OCI-LY1 (cell line): Measurements from ENCODE around the gene COL5A2.

Source experiments
- H2AFZ ChIP-seq: fragments of 200-600 bp; sonication (generic), shearing (Covaris generic); 2 replicates; pipeline ENCODE4 v1.6.0; 2014; ENCODE audit warnings: antibody characterized with exemption, mild to moderate bottlenecking, low read length
- H3F3A ChIP-seq: fragments of 200-600 bp; sonication (generic), shearing (Covaris generic); 2 replicates; pipeline ENCODE4 v1.6.0; 2014; ENCODE audit warnings: mild to moderate bottlenecking, antibody characterized with exemption, low read length, moderate library complexity; ENCODE audit not compliant: insufficient read depth
- H3K27ac ChIP-seq: fragments of 200-600 bp; sonication (generic); 2 replicates; pipeline ENCODE4 v1.5.1; 2014; ENCODE audit warnings: low read length, mixed run types, mild to moderate bottlenecking, low read depth; ENCODE audit not compliant: poor library complexity, severe bottlenecking
- H3K27me3 ChIP-seq: fragments of 200-600 bp; sonication (generic); 2 replicates; pipeline ENCODE4 v1.6.0; 2014; ENCODE audit warnings: antibody characterized with exemption, mild to moderate bottlenecking, low read length, moderate library complexity; ENCODE audit not compliant: insufficient read depth
- H3K36me3 ChIP-seq: fragments of 200-600 bp; sonication (generic); 2 replicates; pipeline ENCODE4 v1.6.1; 2014; ENCODE audit warnings: mild to moderate bottlenecking, antibody characterized with exemption, low read length, moderate library complexity, mixed read lengths; ENCODE audit not compliant: insufficient read depth
- H3K4me1 ChIP-seq: fragments of 200-600 bp; sonication (generic); 2 replicates; pipeline ENCODE4 v1.5.1; 2014; ENCODE audit warnings: mild to moderate bottlenecking, low read length, moderate library complexity; ENCODE audit not compliant: insufficient read depth, severe bottlenecking
- H3K4me2 ChIP-seq: fragments of 200-600 bp; sonication (generic), shearing (Covaris generic); 2 replicates; pipeline ENCODE4 v1.6.1; 2014; ENCODE audit warnings: low read length
- H3K4me3 ChIP-seq: fragments of 200-600 bp; sonication (generic); 2 replicates; pipeline ENCODE4 v1.5.1; 2014; ENCODE audit warnings: low read length, low read depth, mild to moderate bottlenecking, mixed read lengths; ENCODE audit not compliant: poor library complexity, severe bottlenecking
- H3K79me2 ChIP-seq: fragments of 200-600 bp; shearing (Covaris generic); 2 replicates; pipeline ENCODE4 v1.6.1; 2016; ENCODE audit warnings: mixed run types, low read length, mixed read lengths; ENCODE audit not compliant: insufficient read depth
- H3K9ac ChIP-seq: fragments of 200-600 bp; sonication (generic), shearing (Covaris generic); 2 replicates; pipeline ENCODE4 v1.6.1; 2014; ENCODE audit warnings: mild to moderate bottlenecking, low read length, mixed read lengths
- H3K9me2 ChIP-seq: fragments of 200-600 bp; sonication (generic), shearing (Covaris generic); 2 replicates; pipeline ENCODE4 v1.6.1; 2014; ENCODE audit warnings: low read depth, mild to moderate bottlenecking, low read length, mixed read lengths
- H3K9me3 ChIP-seq: fragments of 200-600 bp; shearing (Covaris generic); 2 replicates; pipeline ENCODE4 v1.6.1; 2014; ENCODE audit warnings: low read length, mixed read lengths
- H4K20me1 ChIP-seq: fragments of 200-600 bp; sonication (generic), shearing (Covaris generic); 2 replicates; pipeline ENCODE4 v1.6.0; 2016; ENCODE audit warnings: mild to moderate bottlenecking, low read length; ENCODE audit not compliant: insufficient read depth
- EZH2 ChIP-seq: fragments of 200-600 bp; sonication (generic), shearing (Covaris generic); IDR thresholded peaks from 2 replicates; pipeline ENCODE4 v1.8.0; 2017; ENCODE audit warnings: borderline replicate concordance, mixed run types, mild to moderate bottlenecking, antibody characterized with exemption, low read length, moderate library complexity, mixed read lengths
- TF ChIP-seq, protein P1 (sequence below): fragments of 200-600 bp; sonication (generic), shearing (Covaris generic); IDR thresholded peaks from 2 replicates; pipeline ENCODE4 v1.5.1; 2017; ENCODE audit warnings: mild to moderate bottlenecking, antibody characterized with exemption, low read length, moderate library complexity, mixed read lengths

The COL5A2 gene

DNA sequence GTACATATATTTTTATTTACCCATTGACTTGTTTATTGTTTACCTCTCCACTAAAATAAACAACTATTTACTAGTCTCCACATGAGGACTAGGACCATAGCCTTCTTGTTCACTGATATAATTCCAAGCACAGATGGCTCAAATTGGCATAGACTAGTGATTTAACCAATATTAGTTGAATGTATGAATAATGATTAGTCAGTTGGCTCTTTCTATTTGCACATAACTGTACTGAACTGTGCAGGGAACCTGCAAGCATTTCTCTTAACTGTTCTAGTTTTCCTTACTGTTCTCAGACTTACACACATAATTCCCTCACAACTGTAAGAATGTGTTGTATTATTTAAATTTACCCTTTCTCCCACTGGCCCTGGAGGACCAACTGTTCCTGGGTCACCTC is 113.5 kb downstream of the COL5A2 start:
- Histone ChIP-seq H3K36me3 (no peaks in the 10 kb centered on the region), H3K27ac (no peak overlapping the region), H3K4me2 (no peak overlapping the region), H3K27me3 (no peaks in the 10 kb centered on the region), H3K4me3 (no peak overlapping the region), H4K20me1 (no peaks in the 10 kb centered on the region), H3K4me1 (no peaks in the 10 kb centered on the region), H2AFZ (no peak overlapping the region), H3F3A (no peaks in the 10 kb centered on the region), H3K9ac (no peak overlapping the region), H3K9me3 (no peaks in the 10 kb centered on the region), H3K79me2 (no peaks in the 10 kb centered on the region), H3K9me2 (no peaks in the 10 kb centered on the region)
- no peak for TF ChIP-seq EZH2
- TF ChIP-seq, protein P1, sequence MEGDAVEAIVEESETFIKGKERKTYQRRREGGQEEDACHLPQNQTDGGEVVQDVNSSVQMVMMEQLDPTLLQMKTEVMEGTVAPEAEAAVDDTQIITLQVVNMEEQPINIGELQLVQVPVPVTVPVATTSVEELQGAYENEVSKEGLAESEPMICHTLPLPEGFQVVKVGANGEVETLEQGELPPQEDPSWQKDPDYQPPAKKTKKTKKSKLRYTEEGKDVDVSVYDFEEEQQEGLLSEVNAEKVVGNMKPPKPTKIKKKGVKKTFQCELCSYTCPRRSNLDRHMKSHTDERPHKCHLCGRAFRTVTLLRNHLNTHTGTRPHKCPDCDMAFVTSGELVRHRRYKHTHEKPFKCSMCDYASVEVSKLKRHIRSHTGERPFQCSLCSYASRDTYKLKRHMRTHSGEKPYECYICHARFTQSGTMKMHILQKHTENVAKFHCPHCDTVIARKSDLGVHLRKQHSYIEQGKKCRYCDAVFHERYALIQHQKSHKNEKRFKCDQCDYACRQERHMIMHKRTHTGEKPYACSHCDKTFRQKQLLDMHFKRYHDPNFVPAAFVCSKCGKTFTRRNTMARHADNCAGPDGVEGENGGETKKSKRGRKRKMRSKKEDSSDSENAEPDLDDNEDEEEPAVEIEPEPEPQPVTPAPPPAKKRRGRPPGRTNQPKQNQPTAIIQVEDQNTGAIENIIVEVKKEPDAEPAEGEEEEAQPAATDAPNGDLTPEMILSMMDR = no peak

DNA sequence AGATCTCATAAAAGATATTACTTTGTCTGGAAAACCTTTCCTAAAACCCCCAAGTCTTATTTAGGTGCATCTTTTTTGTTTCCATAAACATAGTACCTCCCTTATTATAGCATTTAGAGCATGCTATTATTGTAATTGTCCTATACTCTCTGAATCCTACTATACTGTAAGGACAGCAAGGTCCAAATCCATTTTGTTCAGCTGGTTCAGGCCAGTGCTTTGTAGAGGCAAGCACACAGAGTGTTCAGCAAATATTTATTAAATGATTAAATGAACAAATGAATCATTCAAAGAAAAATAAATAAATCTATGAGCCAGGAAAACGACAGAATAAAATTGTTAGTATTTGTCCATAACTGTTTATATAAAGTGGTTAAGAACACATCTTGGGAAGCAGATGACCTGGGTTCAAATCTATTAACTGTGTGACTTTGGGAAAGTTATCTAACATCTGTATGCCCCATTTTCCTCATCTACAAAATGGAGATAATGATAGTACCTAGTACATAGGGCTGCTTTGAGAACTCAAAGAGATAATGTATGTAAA is 119.4 kb downstream of the COL5A2 start:
- Histone ChIP-seq H3K36me3 (no peaks in the 10 kb centered on the region), H3K27me3 (no peaks in the 10 kb centered on the region), H4K20me1 (no peaks in the 10 kb centered on the region), H3K9me3 (no peaks in the 10 kb centered on the region), H3F3A (no peaks in the 10 kb centered on the region), H3K27ac (no peak overlapping the region), H3K79me2 (no peaks in the 10 kb centered on the region), H2AFZ (no peak overlapping the region), H3K9ac (no peak overlapping the region), H3K9me2 (no peaks in the 10 kb centered on the region), H3K4me2 (no peak overlapping the region), H3K4me3 (no peak overlapping the region), H3K4me1 (no peaks in the 10 kb centered on the region)
- TF ChIP-seq EZH2 = no peak

DNA sequence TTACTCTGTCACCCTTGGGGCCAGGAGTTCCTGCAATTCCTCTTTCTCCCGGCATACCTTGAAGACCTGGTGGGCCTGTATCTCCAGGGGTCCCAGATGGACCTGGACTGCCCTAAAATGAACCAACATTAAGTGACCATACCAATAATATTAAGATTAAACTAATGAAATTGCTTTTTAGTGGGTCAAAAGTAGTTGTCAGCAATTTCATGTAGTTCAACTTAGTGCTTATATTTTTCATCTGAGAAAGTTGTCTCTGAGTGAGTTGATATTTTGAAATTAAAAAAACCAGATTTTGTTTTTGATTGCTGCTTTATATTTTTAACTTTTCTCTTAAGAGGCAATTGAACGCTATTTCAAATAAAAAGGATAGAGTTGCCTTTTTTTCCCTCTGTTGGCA is 122.2 kb downstream of the COL5A2 start:
- TF ChIP-seq, protein P1 = no peak
- no peak for TF ChIP-seq EZH2
- H3K4me2 ChIP-seq = no peak overlapping the region
- no peak overlapping the region for H2AFZ ChIP-seq
- no peaks in the 10 kb centered on the region for H3K9me2 ChIP-seq
- H3K27me3 ChIP-seq = no peaks in the 10 kb centered on the region
- H4K20me1 ChIP-seq = no peaks in the 10 kb centered on the region
- H3K27ac ChIP-seq = no peak overlapping the region
- no peaks in the 10 kb centered on the region for H3K79me2 ChIP-seq
- no peaks in the 10 kb centered on the region for H3K4me1 ChIP-seq
- H3K9ac ChIP-seq = no peak overlapping the region
- no peak overlapping the region for H3K4me3 ChIP-seq
- H3F3A ChIP-seq = no peaks in the 10 kb centered on the region
- H3K36me3 ChIP-seq = no peaks in the 10 kb centered on the region
- no peaks in the 10 kb centered on the region for H3K9me3 ChIP-seq
